Neuronal stem cell (in vitro differentiated cells): ENCODE data around the gene SLAIN1.

Source experiments
- DNase-seq: peaks from one replicate; pipeline ENCODE4 v3.0.0-alpha.2; 2013; ENCODE audit warnings: low spot score
- H2AFZ ChIP-seq: one replicate; pipeline ENCODE4 v1.6.1; 2013; ENCODE audit warnings: mild to moderate bottlenecking, low read length, inconsistent platforms
- H2AK5ac ChIP-seq: 2 replicates; pipeline ENCODE4 v1.6.1; 2013; ENCODE audit warnings: low read depth, mild to moderate bottlenecking, inconsistent platforms, low read length, moderate library complexity, mixed read lengths
- H2BK120ac ChIP-seq: 2 replicates; pipeline ENCODE4 v1.6.1; 2013; ENCODE audit warnings: low read depth, mild to moderate bottlenecking, inconsistent platforms, low read length, moderate library complexity, mixed read lengths
- H2BK12ac ChIP-seq: one replicate; pipeline ENCODE4 v1.6.1; 2013; ENCODE audit warnings: low read length, inconsistent platforms
- H2BK15ac ChIP-seq: 2 replicates; pipeline ENCODE4 v1.6.1; 2013; ENCODE audit warnings: mild to moderate bottlenecking, low read length, inconsistent platforms, mixed read lengths
- H2BK5ac ChIP-seq: one replicate; pipeline ENCODE4 v1.6.1; 2013; ENCODE audit warnings: inconsistent platforms, mild to moderate bottlenecking, low read length, moderate library complexity
- H3K14ac ChIP-seq: one replicate; pipeline ENCODE4 v1.6.1; 2013; ENCODE audit warnings: low read length, inconsistent platforms
- H3K18ac ChIP-seq: 2 replicates; pipeline ENCODE4 v1.6.1; 2013; ENCODE audit warnings: low read length, inconsistent platforms
- H3K23ac ChIP-seq: 2 replicates; pipeline ENCODE4 v1.6.1; 2013; ENCODE audit warnings: low read depth, mild to moderate bottlenecking, mixed read lengths, low read length, inconsistent platforms; ENCODE audit not compliant: poor library complexity
- H3K27ac ChIP-seq: replicated peaks from 3 replicates; pipeline ENCODE4 v1.5.1; 2013; ENCODE audit warnings: low read length, inconsistent platforms
- H3K27me3 ChIP-seq, 3 experiments: 2 replicates each; pipeline ENCODE4 v1.6.1; 2013; ENCODE audit warnings: low read length in 3 of 3, mild to moderate bottlenecking in 2 of 3, inconsistent platforms in 1 of 3, low read depth in 1 of 3, mixed read lengths in 1 of 3, moderate library complexity in 1 of 3; ENCODE audit not compliant: control insufficient read depth in 3 of 3, insufficient read depth in 3 of 3
- H3K36me3 ChIP-seq, 2 donors: replicated peaks in 1 of 2; 2 replicates each; pipeline ENCODE4 v1.6.1; 2013; ENCODE audit warnings: low read length in 2 of 2; ENCODE audit not compliant: control insufficient read depth in 2 of 2, insufficient read depth in 2 of 2
- H3K4ac ChIP-seq: 2 replicates; pipeline ENCODE4 v1.6.1; 2013; ENCODE audit warnings: inconsistent platforms, mild to moderate bottlenecking, low read length, moderate library complexity
- H3K4me1 ChIP-seq, 2 donors: 1 replicate in 1 of 2; 2 replicates in 1 of 2; pipeline ENCODE4 v1.6.1; 2013; ENCODE audit warnings: low read length in 2 of 2, low read depth in 1 of 2; ENCODE audit not compliant: control insufficient read depth in 2 of 2, insufficient read depth in 1 of 2
- H3K4me2 ChIP-seq: one replicate; pipeline ENCODE4 v1.6.1; 2013; ENCODE audit warnings: mild to moderate bottlenecking, low read length, inconsistent platforms; ENCODE audit not compliant: insufficient read depth, poor library complexity, severe bottlenecking
- H3K4me3 ChIP-seq, 2 donors: 2 replicates each; pipeline ENCODE4 v1.5.1; 2013; ENCODE audit warnings: low read length in 2 of 2, mild to moderate bottlenecking in 2 of 2, inconsistent platforms in 1 of 2, moderate library complexity in 1 of 2
- H3K79me1 ChIP-seq: one replicate; pipeline ENCODE4 v1.6.1; 2013; ENCODE audit warnings: low read depth, mild to moderate bottlenecking, inconsistent platforms, low read length, moderate library complexity
- H3K9ac ChIP-seq: one replicate; pipeline ENCODE4 v1.6.1; 2013; ENCODE audit warnings: mild to moderate bottlenecking, low read depth, low read length, inconsistent platforms; ENCODE audit not compliant: poor library complexity
- H3K9me3 ChIP-seq, 2 donors: replicated peaks in 1 of 2; 2 replicates each; pipeline versions ENCODE3 to v1.6.1; 2013; ENCODE audit warnings: low read length in 2 of 2, mild to moderate bottlenecking in 2 of 2, inconsistent platforms in 1 of 2, low read depth in 1 of 2, mixed read lengths in 1 of 2, moderate library complexity in 1 of 2; ENCODE audit not compliant: control insufficient read depth in 2 of 2, insufficient read depth in 1 of 2
- H4K8ac ChIP-seq: one replicate; pipeline ENCODE4 v1.6.1; 2013; ENCODE audit warnings: low read depth, mild to moderate bottlenecking, inconsistent platforms, low read length, moderate library complexity
- H4K91ac ChIP-seq: one replicate; pipeline ENCODE4 v1.6.1; 2013; ENCODE audit warnings: low read length, low read depth, mild to moderate bottlenecking, inconsistent platforms; ENCODE audit not compliant: poor library complexity
- WGBS, 2 donors: extraction: QIAGEN DNeasy Blood & Tissue Kit; methylation state at CpG; one replicate each; pipeline ENCODE4 v1.1.7; 2013; ENCODE audit warnings: missing lambda C conversion rate in 2 of 2, mixed read lengths in 1 of 2; ENCODE audit not compliant: insufficient read length in 2 of 2, insufficient replicate concordance in 1 of 2; ENCODE audit errors: extremely low coverage in 2 of 2; 5-methylcytosine and 5-hydroxymethylcytosine counted together

The SLAIN1 gene

GRCh38 chr13:77699059-77699680, 1.7 kb downstream of the SLAIN1 start:
- H2BK120ac ChIP-seq = no peak overlapping the region
- no peak overlapping the region for H3K14ac ChIP-seq
- no peak for DNase-seq
- no peak overlapping the region for H2BK5ac ChIP-seq
- no peaks in the 10 kb centered on the region for H3K27me3 ChIP-seq
- H4K91ac ChIP-seq = no peak overlapping the region
- no peaks in the 10 kb centered on the region for H3K36me3 ChIP-seq
- H2AFZ ChIP-seq = peak overlapping the region; percentile 92
- peak overlapping the region; percentile 86 for H3K4me2 ChIP-seq
- peaks cover 2 to 20% of the 10 kb centered on the region in 2 donors for H3K4me1 ChIP-seq
- no peak overlapping the region for H3K4ac ChIP-seq
- H3K18ac ChIP-seq = no peak overlapping the region
- H3K4me3 ChIP-seq = peak overlapping the region; percentile 58 to 100
- no peak overlapping the region for H3K27ac ChIP-seq
- no peak overlapping the region for H2BK12ac ChIP-seq
- WGBS, 2 donors = no CpG with 5 or more reads among the region's 4 CpGs
- H3K23ac ChIP-seq = no peak overlapping the region
- H3K79me1 ChIP-seq = peaks cover 6% of the 10 kb centered on the region
- H3K9me3 ChIP-seq = no peaks in the 10 kb centered on the region
- no peak overlapping the region for H2BK15ac ChIP-seq
- H2AK5ac ChIP-seq = no peak overlapping the region
- no peak overlapping the region for H4K8ac ChIP-seq
- no peak overlapping the region for H3K9ac ChIP-seq

- H3K9ac ChIP-seq = no peak overlapping the region
- H2BK120ac ChIP-seq = no peak overlapping the region
- no peak overlapping the region for H3K14ac ChIP-seq
- H4K8ac ChIP-seq = no peak overlapping the region
- H2BK5ac ChIP-seq = no peak overlapping the region
- H3K18ac ChIP-seq = no peak overlapping the region
- H2AFZ ChIP-seq = no peak overlapping the region
- H3K27ac ChIP-seq = no peak overlapping the region
- H3K79me1 ChIP-seq = peaks cover 6% of the 10 kb centered on the region
- no peak overlapping the region for H3K4ac ChIP-seq
- no peak for DNase-seq
- H3K4me3 ChIP-seq = no peak overlapping the region
- H3K4me1 ChIP-seq = peaks cover 2 to 8% of the 10 kb centered on the region in 2 donors
- no peak overlapping the region for H3K4me2 ChIP-seq
- H2AK5ac ChIP-seq = no peak overlapping the region
- H2BK12ac ChIP-seq = no peak overlapping the region
- peaks cover 0 to 8% of the 10 kb centered on the region in 2 donors for H3K9me3 ChIP-seq
- H3K23ac ChIP-seq = no peak overlapping the region
- H2BK15ac ChIP-seq = no peak overlapping the region
- H3K36me3 ChIP-seq = no peaks in the 10 kb centered on the region
- no peak overlapping the region for H4K91ac ChIP-seq
- H3K27me3 ChIP-seq = no peaks in the 10 kb centered on the region
Observed at GRCh38 chr13:77701305-77701704, 3.8 kb downstream of the SLAIN1 start.

- Histone ChIP-seq H3K23ac (no peak overlapping the region), H3K4me2 (no peak overlapping the region), H3K4me1 (peaks cover 2 to 8% of the 10 kb centered on the region in 2 donors), H2AK5ac (no peak overlapping the region), H3K4me3 (no peak overlapping the region), H2AFZ (no peak overlapping the region), H3K18ac (no peak overlapping the region), H2BK120ac (no peak overlapping the region), H3K9me3 (peaks cover 4 to 19% of the 10 kb centered on the region in 2 donors), H3K79me1 (peaks cover 6% of the 10 kb centered on the region), H2BK15ac (no peak overlapping the region), H3K36me3 (peaks cover 2 to 8% of the 10 kb centered on the region in 2 donors), H2BK12ac (no peak overlapping the region), H3K14ac (no peak overlapping the region), H2BK5ac (no peak overlapping the region), H3K9ac (no peak overlapping the region), H3K27ac (no peak overlapping the region), H4K8ac (no peak overlapping the region), H4K91ac (no peak overlapping the region), H3K27me3 (no peaks in the 10 kb centered on the region), H3K4ac (no peak overlapping the region)
- no peak for DNase-seq
- no CpG with 5 or more reads among the region's 1 CpG for WGBS, 2 donors
Observed at GRCh38 chr13:77702366-77702765, 4.9 kb downstream of the SLAIN1 start.

- H3K18ac ChIP-seq = no peak overlapping the region
- no CpG with 5 or more reads among the region's 5 CpGs for WGBS, 2 donors
- H3K27me3 ChIP-seq = no peaks in the 10 kb centered on the region
- no peak overlapping the region for H3K27ac ChIP-seq
- no peak overlapping the region for H2AK5ac ChIP-seq
- H3K23ac ChIP-seq = no peak overlapping the region
- peaks cover 2 to 8% of the 10 kb centered on the region in 2 donors for H3K4me1 ChIP-seq
- DNase-seq = no peak
- peaks cover 9 to 19% of the 10 kb centered on the region in 2 donors for H3K36me3 ChIP-seq
- H2AFZ ChIP-seq = no peak overlapping the region
- H3K9me3 ChIP-seq = peaks cover 14 to 29% of the 10 kb centered on the region in 2 donors
- no peak overlapping the region for H3K4me2 ChIP-seq
- H3K79me1 ChIP-seq = peaks cover 4% of the 10 kb centered on the region
- no peak overlapping the region for H2BK120ac ChIP-seq
- H2BK5ac ChIP-seq = no peak overlapping the region
- H4K91ac ChIP-seq = no peak overlapping the region
- H3K4me3 ChIP-seq = no peak overlapping the region
- no peak overlapping the region for H2BK15ac ChIP-seq
- H2BK12ac ChIP-seq = no peak overlapping the region
- no peak overlapping the region for H3K14ac ChIP-seq
- no peak overlapping the region for H4K8ac ChIP-seq
- no peak overlapping the region for H3K9ac ChIP-seq
- no peak overlapping the region for H3K4ac ChIP-seq
Observed at GRCh38 chr13:77703408-77703807, 5.9 kb downstream of the SLAIN1 start.
